ENCODE measurements around the gene ASTL.

DNA sequence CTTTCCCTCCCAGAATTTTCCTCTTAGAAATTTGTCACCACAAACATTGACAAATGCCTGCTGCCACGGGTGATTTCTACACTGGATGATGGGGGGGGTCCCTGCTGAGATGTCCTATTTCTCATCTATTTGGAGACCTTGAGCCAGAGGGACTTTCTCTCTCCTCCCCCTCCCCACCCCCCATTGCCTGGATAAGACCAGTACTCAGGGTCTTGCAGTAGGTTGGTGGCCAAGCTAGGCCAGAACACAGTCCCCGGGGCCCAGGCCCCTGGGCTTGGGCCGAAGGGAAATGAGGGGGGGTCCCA lies 7.5 kb upstream of the ASTL start:
- TF ChIP-seq, protein P1, sequence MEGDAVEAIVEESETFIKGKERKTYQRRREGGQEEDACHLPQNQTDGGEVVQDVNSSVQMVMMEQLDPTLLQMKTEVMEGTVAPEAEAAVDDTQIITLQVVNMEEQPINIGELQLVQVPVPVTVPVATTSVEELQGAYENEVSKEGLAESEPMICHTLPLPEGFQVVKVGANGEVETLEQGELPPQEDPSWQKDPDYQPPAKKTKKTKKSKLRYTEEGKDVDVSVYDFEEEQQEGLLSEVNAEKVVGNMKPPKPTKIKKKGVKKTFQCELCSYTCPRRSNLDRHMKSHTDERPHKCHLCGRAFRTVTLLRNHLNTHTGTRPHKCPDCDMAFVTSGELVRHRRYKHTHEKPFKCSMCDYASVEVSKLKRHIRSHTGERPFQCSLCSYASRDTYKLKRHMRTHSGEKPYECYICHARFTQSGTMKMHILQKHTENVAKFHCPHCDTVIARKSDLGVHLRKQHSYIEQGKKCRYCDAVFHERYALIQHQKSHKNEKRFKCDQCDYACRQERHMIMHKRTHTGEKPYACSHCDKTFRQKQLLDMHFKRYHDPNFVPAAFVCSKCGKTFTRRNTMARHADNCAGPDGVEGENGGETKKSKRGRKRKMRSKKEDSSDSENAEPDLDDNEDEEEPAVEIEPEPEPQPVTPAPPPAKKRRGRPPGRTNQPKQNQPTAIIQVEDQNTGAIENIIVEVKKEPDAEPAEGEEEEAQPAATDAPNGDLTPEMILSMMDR (conservative IDR thresholded peaks at IDR 0.05): no peak
- no peak for TF ChIP-seq ZFX (IDR thresholded peaks at IDR 0.05)
